ENCODE data around the gene PCNX3. TPM values are rescaled to one million over a fixed set of nuclear protein-coding genes. Genes with fewer than 3 reads are reported as not detected.
A peak's percentile ranks its signal among the peaks of the same experiment; 100 is the strongest.

The PCNX3 gene
- total and polyA plus RNA-seq, 2 of the 4 experiments (the other 2 are of a cell fraction): 5.6 to 33.2 TPM

GRCh38 chr11:65578134-65578533 is 37.4 kb upstream of the PCNX3 start:
- H3K79me1 ChIP-seq (ENCODE audit: low read depth in 1 of 2, low read length in 2 of 2): peaks cover 20 to 51% of the 10 kb centered on the region in 2 experiments; a peak in 3 of 4 replicates
- H3K9ac ChIP-seq (ENCODE audit: low read depth, low read length): 0 out of 2 replicates have a peak overlapping the region, but pooled peaks have one; percentile 8
- H4K8ac ChIP-seq (ENCODE audit: low read depth in 2 of 2, low read length in 2 of 2): no peak overlapping the region
- dilution Hi-C loops (cut with HindIII; ENCODE audit: low sequenced_read_pairs, unreplicated experiment): no loop called here
- no peak for TF ChIP-seq MAZ (IDR thresholded peaks at IDR 0.05; ENCODE audit: borderline replicate concordance, low read depth, low read length)
- TF ChIP-seq FOS (IDR thresholded peaks at IDR 0.05; ENCODE audit: low read depth, low read length): no peak
- no peak for TF ChIP-seq POLR2A (IDR thresholded peaks at IDR 0.05; ENCODE audit: low read depth, low read length)
- TF ChIP-seq RAD21 (IDR thresholded peaks at IDR 0.05; ENCODE audit: low read length): no peak
- no peak for TF ChIP-seq USF2 (IDR thresholded peaks at IDR 0.05; ENCODE audit: low read depth, low read length)
- TF ChIP-seq, protein P1, sequence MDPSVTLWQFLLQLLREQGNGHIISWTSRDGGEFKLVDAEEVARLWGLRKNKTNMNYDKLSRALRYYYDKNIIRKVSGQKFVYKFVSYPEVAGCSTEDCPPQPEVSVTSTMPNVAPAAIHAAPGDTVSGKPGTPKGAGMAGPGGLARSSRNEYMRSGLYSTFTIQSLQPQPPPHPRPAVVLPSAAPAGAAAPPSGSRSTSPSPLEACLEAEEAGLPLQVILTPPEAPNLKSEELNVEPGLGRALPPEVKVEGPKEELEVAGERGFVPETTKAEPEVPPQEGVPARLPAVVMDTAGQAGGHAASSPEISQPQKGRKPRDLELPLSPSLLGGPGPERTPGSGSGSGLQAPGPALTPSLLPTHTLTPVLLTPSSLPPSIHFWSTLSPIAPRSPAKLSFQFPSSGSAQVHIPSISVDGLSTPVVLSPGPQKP (IDR thresholded peaks at IDR 0.05; ENCODE audit: borderline replicate concordance, low read depth, low read length): no peak
- TF ChIP-seq, protein P2, sequence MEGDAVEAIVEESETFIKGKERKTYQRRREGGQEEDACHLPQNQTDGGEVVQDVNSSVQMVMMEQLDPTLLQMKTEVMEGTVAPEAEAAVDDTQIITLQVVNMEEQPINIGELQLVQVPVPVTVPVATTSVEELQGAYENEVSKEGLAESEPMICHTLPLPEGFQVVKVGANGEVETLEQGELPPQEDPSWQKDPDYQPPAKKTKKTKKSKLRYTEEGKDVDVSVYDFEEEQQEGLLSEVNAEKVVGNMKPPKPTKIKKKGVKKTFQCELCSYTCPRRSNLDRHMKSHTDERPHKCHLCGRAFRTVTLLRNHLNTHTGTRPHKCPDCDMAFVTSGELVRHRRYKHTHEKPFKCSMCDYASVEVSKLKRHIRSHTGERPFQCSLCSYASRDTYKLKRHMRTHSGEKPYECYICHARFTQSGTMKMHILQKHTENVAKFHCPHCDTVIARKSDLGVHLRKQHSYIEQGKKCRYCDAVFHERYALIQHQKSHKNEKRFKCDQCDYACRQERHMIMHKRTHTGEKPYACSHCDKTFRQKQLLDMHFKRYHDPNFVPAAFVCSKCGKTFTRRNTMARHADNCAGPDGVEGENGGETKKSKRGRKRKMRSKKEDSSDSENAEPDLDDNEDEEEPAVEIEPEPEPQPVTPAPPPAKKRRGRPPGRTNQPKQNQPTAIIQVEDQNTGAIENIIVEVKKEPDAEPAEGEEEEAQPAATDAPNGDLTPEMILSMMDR (conservative IDR thresholded peaks at IDR 0.05; ENCODE audit: low read depth, low read length): no peak
- TF ChIP-seq CHD1 (IDR thresholded peaks at IDR 0.05; ENCODE audit: low read depth, low read length): no peak
- no peak for TF ChIP-seq RCOR1 (IDR thresholded peaks at IDR 0.05; ENCODE audit: insufficient replicate concordance, low read length)
- H3K9me3 ChIP-seq (ENCODE audit: control insufficient read depth, insufficient read depth, low read length): no peaks in the 10 kb centered on the region
- ATAC-seq (ENCODE audit: low read depth) (no peak), DNase-seq (no peak)
- H2BK120ac ChIP-seq (ENCODE audit: low read depth, low read length): no peak overlapping the region
- H3K56ac ChIP-seq (ENCODE audit: extremely low read depth, insufficient read depth, low read length): no peak overlapping the region
- WGBS, 2 experiments (ENCODE audit: extremely low coverage in 2 of 2, insufficient read length in 1 of 2): 92% methylated on average over 5 of the region's 7 CpGs; no CpG with 5 or more reads in 1 of the 2 experiments
- H3K27me3 ChIP-seq (ENCODE audit: control insufficient read depth, insufficient read depth, low read length): no peaks in the 10 kb centered on the region
- H2BK15ac ChIP-seq (ENCODE audit: low read depth, low read length): no peak overlapping the region
- H3K4me1 ChIP-seq (ENCODE audit: control insufficient read depth, insufficient read depth, low read length): peaks cover 29% of the 10 kb centered on the region
- peak overlapping the region; percentile 95 for H2AK9ac ChIP-seq (replicated peaks; ENCODE audit: low read depth, low read length, poor library complexity)
- H2BK5ac ChIP-seq (ENCODE audit: low read depth, low read length, poor library complexity, severe bottlenecking): no peak overlapping the region
- peaks cover 26% of the 10 kb centered on the region; the same call in 1 of the 2 replicates for H3K36me3 ChIP-seq (ENCODE audit: control insufficient read depth, insufficient read depth, low read length)
- H3K4me2 ChIP-seq (ENCODE audit: low read depth, low read length): no peak overlapping the region; the same call in 1 of the 2 replicates
- ChIA-PET POLR2A (ENCODE audit: unreplicated experiment) (no interaction called here), CTCF (no interaction called here)
- in situ Hi-C loops (cut with MboI; ENCODE audit: low sequenced_read_pairs): no loop called here
- no peak overlapping the region for H3K14ac ChIP-seq (replicated peaks; ENCODE audit: low read depth, low read length)
- no peak overlapping the region for H4K91ac ChIP-seq (ENCODE audit: insufficient read depth, low read depth, low read length)
- no peak overlapping the region for H3K4ac ChIP-seq (ENCODE audit: low read depth, low read length)
- H2AFZ ChIP-seq (replicated peaks; ENCODE audit: low read length, poor library complexity): no peak overlapping the region
- no peak overlapping the region for H2AK5ac ChIP-seq (ENCODE audit: low read depth, low read length)
- H3K18ac ChIP-seq (ENCODE audit: low read depth, low read length): no peak overlapping the region
- no peak overlapping the region for H2BK20ac ChIP-seq (ENCODE audit: low read depth, low read length)
- no peak overlapping the region for H3K4me3 ChIP-seq (ENCODE audit: insufficient read depth, low read depth, low read length)
- peaks cover 8% of the 10 kb centered on the region for H3K9me1 ChIP-seq (ENCODE audit: insufficient read depth, low read length)
- BruUV-seq (replicated peaks): no TSS peak
- no peak overlapping the region for H3K27ac ChIP-seq (ENCODE audit: insufficient read depth, low read length)
- intact Hi-C loops (cut with micrococcal nuclease): no loop called here
- no peak overlapping the region for H4K5ac ChIP-seq (ENCODE audit: low read depth, low read length)
- H4K20me1 ChIP-seq (ENCODE audit: insufficient read depth, low read length): peaks cover 21% of the 10 kb centered on the region
- H3K23ac ChIP-seq (ENCODE audit: low read depth, low read length): no peak overlapping the region; the same call in 1 of the 2 replicates
